OCI-LY1 (cell line): ENCODE results near the gene BHLHA15.

ENCODE experiments used
- EZH2 ChIP-seq: fragments of 200-600 bp; sonication (generic), shearing (Covaris generic); IDR thresholded peaks from 2 replicates; pipeline ENCODE4 v1.8.0; 2017; ENCODE audit warnings: borderline replicate concordance, mixed run types, mild to moderate bottlenecking, antibody characterized with exemption, low read length, moderate library complexity, mixed read lengths
- TF ChIP-seq, protein P1 (sequence below): fragments of 200-600 bp; sonication (generic), shearing (Covaris generic); IDR thresholded peaks from 2 replicates; pipeline ENCODE4 v1.5.1; 2017; ENCODE audit warnings: mild to moderate bottlenecking, antibody characterized with exemption, low read length, moderate library complexity, mixed read lengths

DNA sequence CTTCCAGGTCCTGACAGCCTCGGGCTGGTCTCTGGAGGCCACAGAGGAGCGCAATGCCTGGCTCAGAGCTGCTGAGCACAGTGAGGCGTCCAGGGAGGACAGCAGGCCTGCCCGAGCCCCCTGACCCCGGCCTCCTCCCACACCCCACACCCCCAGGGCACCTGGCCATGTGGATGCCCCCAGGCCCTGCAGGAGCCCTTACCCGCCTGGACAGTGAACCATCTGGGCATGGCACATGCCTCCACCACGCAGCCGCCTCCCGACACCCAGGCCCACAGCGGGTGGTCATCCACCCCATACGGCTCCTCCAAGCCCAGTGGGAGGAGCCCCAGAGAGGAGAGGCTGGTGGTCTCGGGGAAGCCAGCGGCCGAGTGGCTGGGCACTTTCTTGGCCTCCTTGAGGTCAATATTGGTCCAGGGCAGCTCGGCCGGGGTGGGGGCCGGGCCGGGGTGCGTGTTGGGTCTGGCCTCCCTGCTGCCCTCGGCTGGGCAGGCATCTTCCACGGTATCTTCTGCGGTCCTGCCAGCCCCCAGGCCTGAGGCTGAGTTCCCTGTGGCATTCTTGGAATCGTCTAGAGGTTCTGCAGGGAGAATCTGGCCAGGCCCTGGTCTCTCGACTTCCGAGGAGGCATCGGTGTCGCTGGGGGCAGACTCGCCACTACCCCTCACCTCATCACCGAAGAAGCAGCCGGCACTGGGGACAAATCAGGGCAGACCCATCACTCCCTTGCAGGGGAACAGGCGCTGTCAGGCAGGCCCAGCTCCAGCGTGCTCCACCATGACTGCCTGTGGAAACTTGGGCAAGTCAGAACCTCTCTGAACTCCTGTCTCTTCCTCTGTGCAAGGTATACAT is 22.2 kb downstream of the BHLHA15 start:
- TF ChIP-seq, protein P1, sequence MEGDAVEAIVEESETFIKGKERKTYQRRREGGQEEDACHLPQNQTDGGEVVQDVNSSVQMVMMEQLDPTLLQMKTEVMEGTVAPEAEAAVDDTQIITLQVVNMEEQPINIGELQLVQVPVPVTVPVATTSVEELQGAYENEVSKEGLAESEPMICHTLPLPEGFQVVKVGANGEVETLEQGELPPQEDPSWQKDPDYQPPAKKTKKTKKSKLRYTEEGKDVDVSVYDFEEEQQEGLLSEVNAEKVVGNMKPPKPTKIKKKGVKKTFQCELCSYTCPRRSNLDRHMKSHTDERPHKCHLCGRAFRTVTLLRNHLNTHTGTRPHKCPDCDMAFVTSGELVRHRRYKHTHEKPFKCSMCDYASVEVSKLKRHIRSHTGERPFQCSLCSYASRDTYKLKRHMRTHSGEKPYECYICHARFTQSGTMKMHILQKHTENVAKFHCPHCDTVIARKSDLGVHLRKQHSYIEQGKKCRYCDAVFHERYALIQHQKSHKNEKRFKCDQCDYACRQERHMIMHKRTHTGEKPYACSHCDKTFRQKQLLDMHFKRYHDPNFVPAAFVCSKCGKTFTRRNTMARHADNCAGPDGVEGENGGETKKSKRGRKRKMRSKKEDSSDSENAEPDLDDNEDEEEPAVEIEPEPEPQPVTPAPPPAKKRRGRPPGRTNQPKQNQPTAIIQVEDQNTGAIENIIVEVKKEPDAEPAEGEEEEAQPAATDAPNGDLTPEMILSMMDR = no peak
- TF ChIP-seq EZH2 = no peak
